Osteoblast (primary cell): Measurements from ENCODE around the gene SEMA4C. TPM values are rescaled to one million over a fixed set of nuclear protein-coding genes. Genes with fewer than 3 reads are reported as not detected.
"Not testable (repeated sequence)": the region's sequence is repeated elsewhere in the genome, so short reads cannot be mapped to it uniquely, and the experiment has no call there.

Experiments
- DNase-seq: peaks from one replicate; pipeline ENCODE4 v3.0.0; 2011; ENCODE audit warnings: low spot score, mixed read lengths; ENCODE audit not compliant: insufficient read length; ENCODE audit errors: missing footprints
- H2AFZ ChIP-seq: 2 replicates; pipeline ENCODE4 v1.6.0; 2011; ENCODE audit warnings: mild to moderate bottlenecking, low read length
- H3K27ac ChIP-seq: 2 replicates; pipeline ENCODE4 v1.5.1; 2011; ENCODE audit warnings: mild to moderate bottlenecking, low read depth, low read length, moderate library complexity
- H3K27me3 ChIP-seq: 2 replicates; pipeline ENCODE4 v1.6.0; 2012; ENCODE audit warnings: mild to moderate bottlenecking, control low read depth, inconsistent platforms, low read length, moderate library complexity; ENCODE audit not compliant: insufficient read depth
- H3K36me3 ChIP-seq: 2 replicates; pipeline ENCODE4 v1.5.1; 2011; ENCODE audit warnings: mild to moderate bottlenecking, low read length, control low read depth, moderate library complexity; ENCODE audit not compliant: insufficient read depth
- H3K4me1 ChIP-seq: 2 replicates; pipeline ENCODE4 v1.5.1; 2011; ENCODE audit warnings: mild to moderate bottlenecking, low read length, control low read depth, moderate library complexity; ENCODE audit not compliant: insufficient read depth
- H3K4me2 ChIP-seq: 2 replicates; pipeline ENCODE4 v1.6.0; 2011; ENCODE audit warnings: mild to moderate bottlenecking, low read length; ENCODE audit not compliant: insufficient read depth
- H3K4me3 ChIP-seq: fragments of 200-600 bp; sonication (generic); 3 replicates; pipeline ENCODE4 v1.5.1; 2012; ENCODE audit warnings: mild to moderate bottlenecking, low read length, inconsistent platforms; ENCODE audit not compliant: insufficient read depth
- H3K79me2 ChIP-seq: 2 replicates; pipeline ENCODE4 v1.6.0; 2012; ENCODE audit warnings: mild to moderate bottlenecking, low read length, control low read depth, inconsistent platforms; ENCODE audit not compliant: insufficient read depth
- H3K9me3 ChIP-seq: 2 replicates; pipeline ENCODE4 v1.5.1; 2011; ENCODE audit warnings: low read depth, low read length, control low read depth
- H4K20me1 ChIP-seq: 2 replicates; pipeline ENCODE4 v1.6.0; 2012; ENCODE audit warnings: mild to moderate bottlenecking, low read length, control low read depth; ENCODE audit not compliant: insufficient read depth
- total RNA-seq: library from RNA; depleted of rRNA; stranded (reverse); fragments of >200 nt; gene quantifications from 2 replicates; pipeline ENCODE4 v1.2.3, GENCODE V29; 2012
- TF ChIP-seq, protein P1 (sequence below): IDR thresholded peaks from 2 replicates; pipeline ENCODE4 v1.5.1; 2011; ENCODE audit warnings: mild to moderate bottlenecking, low read depth, low read length, moderate library complexity; ENCODE audit errors: extremely low read depth

Gene SEMA4C
- total RNA-seq, 1 donor, result 29.7 TPM

DNA sequence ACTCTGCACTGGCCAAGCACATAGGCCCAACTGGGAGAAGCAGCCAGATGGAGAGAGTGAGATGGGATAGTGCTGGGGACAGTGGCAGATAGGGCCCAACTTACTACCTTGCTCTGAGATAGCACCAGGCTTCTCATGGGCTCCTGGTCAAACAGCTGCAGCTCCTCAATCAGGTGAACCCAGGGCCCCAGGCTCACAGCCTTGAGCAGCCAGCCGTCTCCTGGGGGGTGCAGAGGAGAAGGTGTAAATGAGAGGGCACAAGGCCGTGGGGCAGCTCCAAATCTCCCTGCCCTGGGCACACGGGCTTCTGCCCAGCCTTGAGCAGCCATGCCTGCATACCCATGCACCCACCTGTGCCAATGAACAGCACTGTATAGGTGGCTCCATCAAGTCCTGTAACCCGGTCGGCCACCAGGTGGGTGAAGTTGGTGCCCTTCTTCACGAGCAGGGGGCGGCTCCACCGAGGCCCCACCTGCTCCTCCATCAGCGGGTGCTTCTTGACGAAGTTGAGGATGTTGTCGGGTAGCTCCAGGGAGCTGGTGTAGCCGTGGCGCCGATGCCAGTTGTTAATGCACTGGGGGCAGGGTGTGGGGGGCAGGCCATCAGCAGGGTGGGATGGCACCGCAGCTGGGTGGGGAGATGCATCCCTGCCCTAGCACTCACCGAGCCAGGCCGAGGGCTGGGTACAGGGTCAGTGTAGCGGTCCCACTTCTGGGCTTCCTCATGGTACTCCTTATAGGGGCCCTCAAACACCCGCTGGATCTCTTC lies 6.1 kb downstream of the SEMA4C start:
- H2AFZ ChIP-seq, result no peak overlapping the region
- H3K4me2 ChIP-seq, result no peak overlapping the region
- peaks cover 39% of the 10 kb centered on the region for H3K79me2 ChIP-seq
- peaks cover 63% of the 10 kb centered on the region for H3K36me3 ChIP-seq
- no peak overlapping the region for H3K27ac ChIP-seq
- no peak overlapping the region for H3K4me3 ChIP-seq
- peak; percentile 66 for DNase-seq
- TF ChIP-seq, protein P1, sequence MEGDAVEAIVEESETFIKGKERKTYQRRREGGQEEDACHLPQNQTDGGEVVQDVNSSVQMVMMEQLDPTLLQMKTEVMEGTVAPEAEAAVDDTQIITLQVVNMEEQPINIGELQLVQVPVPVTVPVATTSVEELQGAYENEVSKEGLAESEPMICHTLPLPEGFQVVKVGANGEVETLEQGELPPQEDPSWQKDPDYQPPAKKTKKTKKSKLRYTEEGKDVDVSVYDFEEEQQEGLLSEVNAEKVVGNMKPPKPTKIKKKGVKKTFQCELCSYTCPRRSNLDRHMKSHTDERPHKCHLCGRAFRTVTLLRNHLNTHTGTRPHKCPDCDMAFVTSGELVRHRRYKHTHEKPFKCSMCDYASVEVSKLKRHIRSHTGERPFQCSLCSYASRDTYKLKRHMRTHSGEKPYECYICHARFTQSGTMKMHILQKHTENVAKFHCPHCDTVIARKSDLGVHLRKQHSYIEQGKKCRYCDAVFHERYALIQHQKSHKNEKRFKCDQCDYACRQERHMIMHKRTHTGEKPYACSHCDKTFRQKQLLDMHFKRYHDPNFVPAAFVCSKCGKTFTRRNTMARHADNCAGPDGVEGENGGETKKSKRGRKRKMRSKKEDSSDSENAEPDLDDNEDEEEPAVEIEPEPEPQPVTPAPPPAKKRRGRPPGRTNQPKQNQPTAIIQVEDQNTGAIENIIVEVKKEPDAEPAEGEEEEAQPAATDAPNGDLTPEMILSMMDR, result no peak
- no peaks in the 10 kb centered on the region for H3K9me3 ChIP-seq
- peaks cover 15% of the 10 kb centered on the region for H3K4me1 ChIP-seq
- no peaks in the 10 kb centered on the region for H3K27me3 ChIP-seq
- peaks cover 58% of the 10 kb centered on the region for H4K20me1 ChIP-seq

DNA sequence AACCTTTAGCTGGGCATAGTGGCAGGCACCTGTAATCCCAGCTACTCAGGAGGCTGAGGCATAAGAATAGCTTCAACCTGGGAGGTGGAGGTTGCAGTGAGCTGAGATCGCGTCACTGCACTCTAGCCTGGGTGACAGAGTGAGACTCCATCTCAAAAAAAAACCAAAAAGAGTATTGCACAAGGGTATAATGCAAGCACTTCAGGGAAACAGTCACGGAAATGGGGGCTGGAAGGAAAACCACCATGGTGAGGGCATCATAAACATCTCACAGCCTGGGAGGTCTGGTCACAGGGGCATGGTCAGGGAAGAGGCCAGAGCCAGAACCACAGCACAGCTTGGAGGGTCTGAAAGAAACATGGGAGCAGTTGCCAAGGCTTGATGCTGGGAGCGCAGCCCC lies 6.8 kb downstream of the SEMA4C start:
- Histone ChIP-seq H4K20me1 (peaks cover 56% of the 10 kb centered on the region), H3K4me1 (peaks cover 18% of the 10 kb centered on the region), H3K36me3 (peaks cover 63% of the 10 kb centered on the region), H3K79me2 (peaks cover 32% of the 10 kb centered on the region)
- H3K9me3 ChIP-seq, H3K4me2 ChIP-seq, H3K4me3 ChIP-seq, H2AFZ ChIP-seq, H3K27ac ChIP-seq, H3K27me3 ChIP-seq: not testable (repeated sequence)
- peak; percentile 68 for DNase-seq

DNA sequence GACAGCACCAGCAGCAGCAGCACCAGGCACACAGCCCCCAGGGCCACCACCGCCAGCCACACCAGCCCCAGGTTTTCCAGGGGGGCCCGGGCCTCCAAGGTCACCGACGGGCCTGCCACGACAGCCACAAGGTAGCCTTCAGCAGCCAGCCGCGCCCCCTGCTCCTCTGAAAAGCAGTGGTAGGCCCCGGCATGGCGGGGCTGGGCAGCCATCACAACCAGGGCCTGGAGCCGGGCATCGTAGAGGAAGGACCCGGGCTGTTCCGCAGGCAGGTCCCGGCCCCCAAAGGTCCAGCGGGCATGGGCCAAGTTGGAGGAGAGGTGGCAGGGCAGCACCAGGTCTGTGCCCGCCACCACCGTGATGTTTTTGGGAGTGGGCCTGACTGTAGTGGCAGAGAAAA lies 8.8 kb downstream of the SEMA4C start:
- no peak overlapping the region for H2AFZ ChIP-seq
- H3K9me3 ChIP-seq, result no peaks in the 10 kb centered on the region
- no peak overlapping the region for H3K27ac ChIP-seq
- TF ChIP-seq, protein P1, result no peak
- no peak overlapping the region for H3K4me3 ChIP-seq
- H4K20me1 ChIP-seq, result peaks cover 40% of the 10 kb centered on the region
- peak; percentile 73 for DNase-seq
- peaks cover 57% of the 10 kb centered on the region for H3K36me3 ChIP-seq
- H3K4me2 ChIP-seq, result no peak overlapping the region
- peaks cover 20% of the 10 kb centered on the region for H3K4me1 ChIP-seq
- no peaks in the 10 kb centered on the region for H3K27me3 ChIP-seq
- H3K79me2 ChIP-seq, result peaks cover 27% of the 10 kb centered on the region

DNA sequence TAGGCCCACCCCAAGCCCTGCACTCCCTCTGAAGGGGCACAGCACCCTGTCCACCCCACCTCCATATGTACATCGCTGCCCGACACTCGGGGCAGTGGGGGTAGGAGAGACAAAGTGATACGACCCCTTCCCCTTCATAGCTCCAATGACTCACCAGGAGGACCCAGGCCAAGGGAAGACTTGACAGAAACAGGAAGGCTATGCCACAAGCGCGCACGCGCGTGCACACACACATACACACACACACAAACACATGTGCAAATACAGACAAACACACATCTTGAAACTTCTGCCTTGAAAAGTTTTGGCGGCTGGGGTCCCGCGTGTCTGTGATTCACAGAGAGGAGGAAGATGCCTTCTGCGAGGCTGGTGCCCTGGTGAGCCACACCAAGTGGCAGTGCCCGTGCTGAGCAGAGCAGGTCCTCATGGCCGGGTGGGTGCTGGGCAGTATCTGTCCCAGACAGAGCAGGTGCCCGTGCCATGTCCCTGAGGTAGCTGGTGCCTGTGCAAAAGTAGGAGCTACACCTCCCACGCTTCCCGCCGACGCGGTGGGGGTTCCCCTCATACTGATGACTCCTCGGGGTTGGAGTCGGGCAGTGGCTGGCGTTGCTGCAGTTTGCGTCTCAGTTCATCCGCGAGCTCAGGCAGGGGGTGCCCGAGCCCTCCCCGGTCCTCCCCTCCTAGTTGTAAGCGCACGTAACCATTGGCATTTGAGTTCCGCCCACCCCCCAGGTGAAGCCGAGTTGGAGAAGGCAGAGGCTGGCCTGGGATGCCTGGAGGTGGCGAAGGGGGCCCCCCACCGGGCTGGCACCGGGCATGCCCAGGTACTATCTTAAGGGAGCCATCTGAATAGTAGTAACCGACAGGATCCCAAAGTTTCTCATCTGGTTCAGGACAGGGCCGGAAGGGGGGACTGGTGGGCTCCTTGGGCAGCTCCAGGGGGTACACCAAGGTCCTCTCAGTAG lies 9.5 kb downstream of the SEMA4C start:
- H2AFZ ChIP-seq, result no peak overlapping the region
- no peaks in the 10 kb centered on the region for H3K27me3 ChIP-seq
- peak; percentile 64 for DNase-seq
- TF ChIP-seq, protein P1, result no peak
- peaks cover 20% of the 10 kb centered on the region for H3K4me1 ChIP-seq
- peaks cover 24% of the 10 kb centered on the region for H3K79me2 ChIP-seq
- H3K27ac ChIP-seq, result no peak overlapping the region
- no peaks in the 10 kb centered on the region for H3K9me3 ChIP-seq
- H3K4me2 ChIP-seq, result no peak overlapping the region
- no peak overlapping the region for H3K4me3 ChIP-seq
- peaks cover 49% of the 10 kb centered on the region for H3K36me3 ChIP-seq
- H4K20me1 ChIP-seq, result peaks cover 33% of the 10 kb centered on the region
